A673 (cell line): ENCODE data around the gene NEDD4L. TPM values are rescaled to one million over a fixed set of nuclear protein-coding genes. Genes with fewer than 3 reads are reported as not detected.

Experiments
- BruUV-seq: library from RNA; stranded (reverse); fragments of 400-500 nt; replicated peaks from 2 replicates; lab custom pipeline; 2021; lab: Mats Ljungman, UMichigan
- CTCF ChIA-PET: fragments of 300-600 bp; sonication (Branson Sonifier 250); formaldehyde crosslinking; loops from one replicate; lab custom pipeline; 2022; ENCODE audit warnings: antibody characterized with exemption; lab: Charles Lee
- POLR2A ChIA-PET: fragments of 300-600 bp; sonication (Branson Sonifier 250); formaldehyde crosslinking; loops from one replicate; lab custom pipeline; 2022; ENCODE audit warnings: antibody characterized with exemption; ENCODE audit not compliant: low non-redundant PET; lab: Charles Lee
- DNase-seq: peaks from one replicate; pipeline ENCODE4 v3.0.0-alpha.2; 2015; ENCODE audit warnings: low spot score
- H3K27ac ChIP-seq: fragments of 200-600 bp; sonication (generic); 2 replicates; pipeline ENCODE4 v1.5.1; 2016; ENCODE audit warnings: mixed run types, low read depth, mild to moderate bottlenecking, mixed read lengths, antibody characterized with exemption, low read length; ENCODE audit not compliant: poor library complexity, severe bottlenecking
- H3K27me3 ChIP-seq: fragments of 200-600 bp; sonication (generic); replicated peaks from 2 replicates; pipeline ENCODE4 v1.6.1; 2017; ENCODE audit warnings: mixed run types, low read depth, mild to moderate bottlenecking, mixed read lengths, antibody characterized with exemption, low read length; ENCODE audit not compliant: insufficient read depth, poor library complexity
- H3K36me3 ChIP-seq: fragments of 200-600 bp; sonication (generic); 2 replicates; pipeline ENCODE4 v1.6.1; 2016; ENCODE audit warnings: mixed run types, mild to moderate bottlenecking, mixed read lengths, antibody characterized with exemption, low read length; ENCODE audit not compliant: insufficient read depth, poor library complexity, severe bottlenecking
- H3K4me1 ChIP-seq: fragments of 200-600 bp; sonication (generic); 2 replicates; pipeline ENCODE4 v1.6.1; 2017; ENCODE audit warnings: mixed run types, mild to moderate bottlenecking, mixed read lengths, antibody characterized with exemption, low read length; ENCODE audit not compliant: insufficient read depth, poor library complexity, severe bottlenecking
- H3K4me3 ChIP-seq: fragments of 200-600 bp; sonication (generic); 2 replicates; pipeline ENCODE4 v1.5.1; 2016; ENCODE audit warnings: low read depth, mixed run types, mild to moderate bottlenecking, mixed read lengths, low read length; ENCODE audit not compliant: poor library complexity, severe bottlenecking
- H3K9me3 ChIP-seq: fragments of 200-600 bp; sonication (generic); 2 replicates; pipeline ENCODE4 v1.6.1; 2016; ENCODE audit warnings: mixed run types, low read depth, mild to moderate bottlenecking, mixed read lengths, antibody characterized with exemption, low read length; ENCODE audit not compliant: poor library complexity, severe bottlenecking
- CTCF ChIP-seq: fragments of 300-800, 200-600 bp; sonication (generic); conservative IDR thresholded peaks from 2 replicates; pipeline ENCODE4 v1.5.1; 2017; ENCODE audit warnings: low read depth, mild to moderate bottlenecking, antibody characterized with exemption, low read length, moderate library complexity, mixed read lengths
- EZH2 ChIP-seq: fragments of 200-600 bp; sonication (generic); IDR thresholded peaks from 2 replicates; pipeline ENCODE4 v1.6.1; 2017; ENCODE audit warnings: borderline replicate concordance, low read depth, mild to moderate bottlenecking, mixed read lengths, antibody characterized with exemption, low read length; ENCODE audit not compliant: poor library complexity, severe bottlenecking
- intact Hi-C: fragments of 100-400 bp; cut with micrococcal nuclease; formaldehyde crosslinking; loops from one replicate; pipeline ENCODE4 v1.10.0; 2022; ENCODE audit not compliant: unreplicated experiment
- total RNA-seq: library from RNA; stranded (reverse); gene quantifications from 2 replicates; pipeline ENCODE4 v1.2.3, GENCODE V29; 2021

NEDD4L gene
- total RNA-seq, 1 experiment from 2014 or later: 15.3 TPM

GRCh38 chr18:58152891-58153290, 108.9 kb downstream of the NEDD4L start:
- CTCF ChIA-PET: no interaction called here

GRCh38 chr18:58156516-58156915, 112.5 kb downstream of the NEDD4L start:
- peaks cover 14% of the 10 kb centered on the region for H3K27me3 ChIP-seq
- no peaks in the 10 kb centered on the region for H3K9me3 ChIP-seq
- ChIA-PET POLR2A (interaction anchor here (0.6 kb wide), 1 partner anchor 81 kb away, joined by 4 read pairs; no protein-coding TSS in a partner anchor), CTCF (no interaction called here)
- no peak for DNase-seq
- H3K27ac ChIP-seq: no peak overlapping the region
- H3K4me3 ChIP-seq: no peak overlapping the region
- intact Hi-C loops: no loop called here
- H3K4me1 ChIP-seq: no peaks in the 10 kb centered on the region
- BruUV-seq: no TSS peak
- no peaks in the 10 kb centered on the region for H3K36me3 ChIP-seq
- no peak for TF ChIP-seq CTCF
- TF ChIP-seq EZH2: no peak

More at GRCh38 chr18:58152891-58153290, 108.9 kb downstream of the NEDD4L start:
- no peaks in the 10 kb centered on the region for H3K36me3 ChIP-seq
- H3K27ac ChIP-seq: no peak overlapping the region
- no TSS peak for BruUV-seq
- POLR2A ChIA-PET: no interaction called here
- no peaks in the 10 kb centered on the region for H3K4me1 ChIP-seq
- H3K27me3 ChIP-seq: peaks cover 21% of the 10 kb centered on the region
- no peak for DNase-seq
- no peaks in the 10 kb centered on the region for H3K9me3 ChIP-seq
- TF ChIP-seq EZH2 (no peak), CTCF (no peak)
- intact Hi-C loops: no loop called here
- no peak overlapping the region for H3K4me3 ChIP-seq

GRCh38 chr18:58157237-58157636, 113.2 kb downstream of the NEDD4L start:
- DNase-seq: no peak
- H3K9me3 ChIP-seq: no peaks in the 10 kb centered on the region
- peaks cover 11% of the 10 kb centered on the region for H3K27me3 ChIP-seq
- intact Hi-C loops: no loop called here
- no TSS peak for BruUV-seq
- TF ChIP-seq CTCF (no peak), EZH2 (no peak)
- no peaks in the 10 kb centered on the region for H3K4me1 ChIP-seq
- no peak overlapping the region for H3K27ac ChIP-seq
- ChIA-PET POLR2A (interaction anchor here (0.6 kb wide), 1 partner anchor 81 kb away, joined by 4 read pairs; no protein-coding TSS in a partner anchor), CTCF (no interaction called here)
- no peaks in the 10 kb centered on the region for H3K36me3 ChIP-seq
- no peak overlapping the region for H3K4me3 ChIP-seq
